Activated T-cell treated with anti-CD3 and anti-CD28 coated beads for 48 hours (primary cell): ENCODE data around the gene FTH1.
"Not testable (repeated sequence)": the region's sequence is repeated elsewhere in the genome, so short reads cannot be mapped to it uniquely, and the experiment has no call there.

Source experiments
- DNase-seq: peaks from one replicate; pipeline ENCODE4 v3.0.0-alpha.2; 2020; ENCODE audit warnings: low read depth

FTH1 gene

GRCh38 chr11:61963282-61964057, 4.0 kb downstream of the FTH1 start:
- no peak for DNase-seq

- DNase-seq, result no peak
Observed at GRCh38 chr11:61963016-61963281, 4.5 kb downstream of the FTH1 start.

GRCh38 chr11:61962213-61963015, 5.0 kb downstream of the FTH1 start:
- DNase-seq, result no peak

GRCh38 chr11:61961570-61962212, 5.7 kb downstream of the FTH1 start:
- DNase-seq, result no peak

GRCh38 chr11:61960532-61960931, 6.9 kb downstream of the FTH1 start:
- DNase-seq, result no peak

- DNase-seq, result no peak
Observed at GRCh38 chr11:61959678-61960077, 7.8 kb downstream of the FTH1 start.

- no peak for DNase-seq
Observed at GRCh38 chr11:61959114-61959513, 8.3 kb downstream of the FTH1 start.

- DNase-seq, result no peak
Observed at GRCh38 chr11:61958590-61958989, 8.8 kb downstream of the FTH1 start.

- DNase-seq, result no peak
Observed at GRCh38 chr11:61957021-61957770, 10.2 kb downstream of the FTH1 start.

GRCh38 chr11:61956191-61957020, 11.0 kb downstream of the FTH1 start:
- no peak for DNase-seq

- peak; percentile 15 for DNase-seq
Observed at GRCh38 chr11:61955422-61956135, 11.9 kb downstream of the FTH1 start.

- DNase-seq, result no peak
Observed at GRCh38 chr11:61954851-61955421, 12.5 kb downstream of the FTH1 start.

GRCh38 chr11:61954106-61954850, 13.2 kb downstream of the FTH1 start:
- no peak for DNase-seq

GRCh38 chr11:61953632-61954031, 13.8 kb downstream of the FTH1 start:
- not testable (repeated sequence) for DNase-seq

GRCh38 chr11:61952882-61953281, 14.6 kb downstream of the FTH1 start:
- DNase-seq, result no peak

- no peak for DNase-seq
Observed at GRCh38 chr11:61951484-61952135, 15.8 kb downstream of the FTH1 start.

- no peak for DNase-seq
Observed at GRCh38 chr11:61950035-61950547, 17.3 kb downstream of the FTH1 start, which contains the start of gene BEST1. BEST1 (plus strand) TSS chr11:61950351; CDS start chr11:61951807, 1,456 bp downstream.

- no peak for DNase-seq
Observed at GRCh38 chr11:61949169-61950034, 18.0 kb downstream of the FTH1 start.
